Stimulated activated CD4-positive, alpha-beta T cell treated with anti-CD3 and anti-CD28 coated beads, Interleukin-4, amount 100 ng/mL, for 24 hours (primary cell): ENCODE measurements around the gene PSTPIP2.
"Not testable (repeated sequence)": the region's sequence is repeated elsewhere in the genome, so short reads cannot be mapped to it uniquely, and the experiment has no call there.

Experiments used
- DNase-seq: peaks from one replicate; pipeline ENCODE4 v3.0.0-alpha.2; 2020

Gene PSTPIP2

GRCh38 chr18:46034230-46034629 lies 37.8 kb downstream of the PSTPIP2 start:
- DNase-seq: no peak

GRCh38 chr18:46031741-46032140 lies 40.3 kb downstream of the PSTPIP2 start:
- DNase-seq: no peak

- no peak for DNase-seq
Measured at GRCh38 chr18:46028536-46028891, 43.5 kb downstream of the PSTPIP2 start.

- no peak for DNase-seq
Measured at GRCh38 chr18:46019936-46020335, 52.1 kb downstream of the PSTPIP2 start.

GRCh38 chr18:46013484-46014189 lies 58.4 kb downstream of the PSTPIP2 start:
- DNase-seq: no peak

- no peak for DNase-seq
Measured at GRCh38 chr18:46010676-46011075, 61.4 kb downstream of the PSTPIP2 start.

GRCh38 chr18:46010050-46010449 lies 62.0 kb downstream of the PSTPIP2 start:
- no peak for DNase-seq

- DNase-seq: no peak
Measured at GRCh38 chr18:46009125-46009840, 62.8 kb downstream of the PSTPIP2 start.

GRCh38 chr18:46008531-46008930 lies 63.5 kb downstream of the PSTPIP2 start:
- no peak for DNase-seq

GRCh38 chr18:46007165-46007564 lies 64.9 kb downstream of the PSTPIP2 start:
- no peak for DNase-seq

GRCh38 chr18:46002934-46003333 lies 69.1 kb downstream of the PSTPIP2 start:
- DNase-seq: no peak

- DNase-seq: no peak
Measured at GRCh38 chr18:46001892-46002291, 70.2 kb downstream of the PSTPIP2 start.

- DNase-seq: no peak
Measured at GRCh38 chr18:46001074-46001473, 71.0 kb downstream of the PSTPIP2 start.

- DNase-seq: no peak
Measured at GRCh38 chr18:45999536-45999935, 72.5 kb downstream of the PSTPIP2 start.

GRCh38 chr18:45998244-45998643 lies 73.8 kb downstream of the PSTPIP2 start:
- no peak for DNase-seq

GRCh38 chr18:45997700-45998151 lies 74.3 kb downstream of the PSTPIP2 start:
- peak; percentile 28 for DNase-seq

GRCh38 chr18:45995461-45995860 lies 76.6 kb downstream of the PSTPIP2 start:
- DNase-seq: no peak

- no peak for DNase-seq
Measured at GRCh38 chr18:45993438-45993837, 78.6 kb downstream of the PSTPIP2 start.

- DNase-seq: not testable (repeated sequence)
Measured at GRCh38 chr18:45992527-45992926, 79.5 kb downstream of the PSTPIP2 start.

- no peak for DNase-seq
Measured at GRCh38 chr18:45991788-45992187, 80.3 kb downstream of the PSTPIP2 start.

- no peak for DNase-seq
Measured at GRCh38 chr18:45984546-45985235, 87.4 kb downstream of the PSTPIP2 start.

GRCh38 chr18:45981821-45982220 lies 90.2 kb downstream of the PSTPIP2 start:
- no peak for DNase-seq

- DNase-seq: no peak
Measured at GRCh38 chr18:45980229-45980628, 91.8 kb downstream of the PSTPIP2 start.

GRCh38 chr18:45978084-45978483 lies 94.0 kb downstream of the PSTPIP2 start:
- no peak for DNase-seq
